Ishikawa (cell line): Measurements from ENCODE around the gene RAD51B.

ENCODE experiments used
- CEBPB ChIP-seq: IDR thresholded peaks from 2 replicates; pipeline ENCODE4 v1.6.1; 2012
- CREB1 ChIP-seq: IDR thresholded peaks from 2 replicates; pipeline ENCODE4 v1.6.1; 2012; ENCODE audit warnings: low read depth
- EGR1 ChIP-seq: IDR thresholded peaks from 2 replicates; pipeline ENCODE4 v1.6.1; 2012
- EP300 ChIP-seq: IDR thresholded peaks from 2 replicates; pipeline ENCODE4 v1.6.1; 2012; ENCODE audit warnings: borderline replicate concordance
- NFIC ChIP-seq: IDR thresholded peaks from 2 replicates; pipeline ENCODE4 v1.6.1; 2012
- RAD21 ChIP-seq: IDR thresholded peaks from 2 replicates; pipeline ENCODE4 v1.6.1; 2012; ENCODE audit warnings: low read depth
- TEAD4 ChIP-seq: IDR thresholded peaks from 2 replicates; pipeline ENCODE4 v1.6.1; 2012
- TF ChIP-seq, protein P1 (sequence below): IDR thresholded peaks from 2 replicates; pipeline ENCODE4 v1.6.1; 2012; ENCODE audit warnings: low read depth, mild to moderate bottlenecking
- TF ChIP-seq, protein P2 (sequence below): IDR thresholded peaks from 2 replicates; pipeline ENCODE4 v1.6.1; 2012

DNA sequence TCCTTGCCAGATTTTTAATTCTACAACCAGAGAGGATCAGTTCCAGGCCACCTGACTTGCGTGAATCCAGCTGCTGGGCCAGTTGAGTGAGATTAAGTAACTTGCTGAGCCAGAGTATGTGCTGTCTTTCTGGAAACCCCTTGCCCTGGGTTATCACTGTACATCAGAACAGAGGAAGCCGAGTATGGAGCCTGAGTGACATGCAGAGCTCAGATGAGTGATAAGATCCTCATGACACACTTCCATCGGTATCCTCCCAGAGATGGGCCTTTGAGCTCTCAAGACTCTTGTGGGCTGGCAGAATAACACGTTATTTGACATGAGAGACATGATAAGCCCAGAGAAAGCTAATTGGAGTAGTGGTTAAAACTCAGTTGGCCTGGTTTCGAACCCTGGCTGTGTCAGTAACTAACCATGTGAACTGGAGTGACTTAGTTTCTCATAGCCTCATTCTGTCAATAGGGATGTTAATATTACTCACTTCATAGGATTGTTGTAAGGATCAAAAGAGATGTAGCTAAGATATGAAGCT is 585.1 kb downstream of the RAD51B start:
- TF ChIP-seq CEBPB, result no peak
- no peak for TF ChIP-seq EGR1
- TF ChIP-seq EP300, result no peak
- TF ChIP-seq, protein P1, sequence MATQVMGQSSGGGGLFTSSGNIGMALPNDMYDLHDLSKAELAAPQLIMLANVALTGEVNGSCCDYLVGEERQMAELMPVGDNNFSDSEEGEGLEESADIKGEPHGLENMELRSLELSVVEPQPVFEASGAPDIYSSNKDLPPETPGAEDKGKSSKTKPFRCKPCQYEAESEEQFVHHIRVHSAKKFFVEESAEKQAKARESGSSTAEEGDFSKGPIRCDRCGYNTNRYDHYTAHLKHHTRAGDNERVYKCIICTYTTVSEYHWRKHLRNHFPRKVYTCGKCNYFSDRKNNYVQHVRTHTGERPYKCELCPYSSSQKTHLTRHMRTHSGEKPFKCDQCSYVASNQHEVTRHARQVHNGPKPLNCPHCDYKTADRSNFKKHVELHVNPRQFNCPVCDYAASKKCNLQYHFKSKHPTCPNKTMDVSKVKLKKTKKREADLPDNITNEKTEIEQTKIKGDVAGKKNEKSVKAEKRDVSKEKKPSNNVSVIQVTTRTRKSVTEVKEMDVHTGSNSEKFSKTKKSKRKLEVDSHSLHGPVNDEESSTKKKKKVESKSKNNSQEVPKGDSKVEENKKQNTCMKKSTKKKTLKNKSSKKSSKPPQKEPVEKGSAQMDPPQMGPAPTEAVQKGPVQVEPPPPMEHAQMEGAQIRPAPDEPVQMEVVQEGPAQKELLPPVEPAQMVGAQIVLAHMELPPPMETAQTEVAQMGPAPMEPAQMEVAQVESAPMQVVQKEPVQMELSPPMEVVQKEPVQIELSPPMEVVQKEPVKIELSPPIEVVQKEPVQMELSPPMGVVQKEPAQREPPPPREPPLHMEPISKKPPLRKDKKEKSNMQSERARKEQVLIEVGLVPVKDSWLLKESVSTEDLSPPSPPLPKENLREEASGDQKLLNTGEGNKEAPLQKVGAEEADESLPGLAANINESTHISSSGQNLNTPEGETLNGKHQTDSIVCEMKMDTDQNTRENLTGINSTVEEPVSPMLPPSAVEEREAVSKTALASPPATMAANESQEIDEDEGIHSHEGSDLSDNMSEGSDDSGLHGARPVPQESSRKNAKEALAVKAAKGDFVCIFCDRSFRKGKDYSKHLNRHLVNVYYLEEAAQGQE, result no peak
- TF ChIP-seq, protein P2, sequence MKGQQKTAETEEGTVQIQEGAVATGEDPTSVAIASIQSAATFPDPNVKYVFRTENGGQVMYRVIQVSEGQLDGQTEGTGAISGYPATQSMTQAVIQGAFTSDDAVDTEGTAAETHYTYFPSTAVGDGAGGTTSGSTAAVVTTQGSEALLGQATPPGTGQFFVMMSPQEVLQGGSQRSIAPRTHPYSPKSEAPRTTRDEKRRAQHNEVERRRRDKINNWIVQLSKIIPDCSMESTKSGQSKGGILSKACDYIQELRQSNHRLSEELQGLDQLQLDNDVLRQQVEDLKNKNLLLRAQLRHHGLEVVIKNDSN, result no peak
- TF ChIP-seq NFIC, result no peak
- TF ChIP-seq CREB1, result no peak
- TF ChIP-seq RAD21, result no peak
- TF ChIP-seq TEAD4, result no peak
